ENCODE results near the gene PHC3.

PHC3 gene

GRCh38 chr3:170043506-170043905 is 138.0 kb downstream of the PHC3 start:
- no peak for DNase-seq (ENCODE audit: low read depth)

DNA sequence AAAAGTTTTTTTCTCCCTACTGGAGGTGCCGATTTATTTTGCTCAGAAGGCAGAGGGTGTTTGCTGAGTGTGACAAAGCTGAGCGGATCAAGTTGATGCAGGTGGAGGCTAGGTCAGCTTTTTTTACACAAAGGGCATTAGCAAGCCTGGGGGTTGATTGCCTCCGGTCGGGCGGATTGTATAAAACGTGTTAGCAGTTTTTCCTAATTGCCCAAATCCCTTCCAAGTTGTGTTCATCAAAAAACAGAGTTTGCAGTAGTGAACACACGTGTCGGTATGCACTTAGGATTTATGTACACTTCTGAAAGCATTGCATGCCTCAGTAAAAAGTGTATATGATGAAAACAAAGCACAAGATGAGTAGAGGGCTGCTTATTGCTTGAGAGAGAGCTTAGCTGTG is 141.1 kb downstream of the PHC3 start:
- DNase-seq (ENCODE audit: low read depth): no peak

DNA sequence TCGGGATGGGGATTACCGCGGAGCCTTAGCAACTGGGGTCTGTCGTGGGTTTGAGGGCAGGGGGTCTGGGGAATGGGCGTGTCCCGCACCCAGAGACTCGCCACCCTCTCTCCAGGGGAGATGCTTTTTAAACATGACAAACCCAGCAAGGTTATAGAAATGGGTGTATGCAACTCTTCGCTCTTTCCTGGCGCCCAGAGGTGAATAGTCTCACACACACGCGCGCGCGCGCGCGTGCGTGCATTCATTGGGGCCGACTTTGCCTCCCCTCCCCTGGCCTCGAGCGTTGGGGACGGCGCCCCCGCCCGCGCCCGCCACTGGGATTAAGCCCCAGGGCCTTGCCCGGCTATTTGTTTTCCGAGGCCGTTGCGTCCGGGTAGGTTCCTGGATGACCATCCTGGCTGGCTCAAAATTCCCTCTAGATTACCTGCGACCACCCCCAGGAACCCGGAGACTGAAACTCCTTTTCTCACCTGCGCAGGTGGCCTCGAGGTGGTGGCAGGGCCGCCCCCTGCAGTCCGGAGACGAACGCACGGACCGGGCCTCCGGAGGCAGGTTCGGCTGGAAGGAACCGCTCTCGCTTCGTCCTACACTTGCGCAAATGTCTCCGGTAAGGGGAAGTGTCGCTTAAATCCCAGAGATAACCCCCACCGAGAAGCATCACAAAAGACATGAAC is 143.0 kb downstream of the PHC3 start:
- DNase-seq (ENCODE audit: low read depth): no peak
